SK-N-SH treated with all-trans-retinoic acid at 6 μM for 48 hours (cell line): Measurements from ENCODE around the gene VPREB1.
"Not testable (repeated sequence)": the region's sequence is repeated elsewhere in the genome, so short reads cannot be mapped to it uniquely, and the experiment has no call there.

Source experiments
- ATAC-seq: fragments of 200-7000 bp; cut with Tn5 transposase; 3 replicates; pipeline ENCODE4 v1.9.1; 2020; ENCODE audit warnings: mild to moderate bottlenecking, moderate library complexity
- ARNTL ChIP-seq: fragments of 450-650 bp; formaldehyde crosslinking; IDR thresholded peaks from 2 replicates; pipeline ENCODE4 v1.5.0; 2020; ENCODE audit warnings: low read depth, mild to moderate bottlenecking, moderate library complexity, borderline replicate concordance
- BACH2 ChIP-seq: fragments of 250-450 bp; sonication (Bioruptor Pico); IDR thresholded peaks from 2 replicates; pipeline ENCODE4 v1.9.0; 2021; ENCODE audit warnings: mild to moderate bottlenecking, borderline replicate concordance
- CREB5 ChIP-seq: fragments of 250-450 bp; sonication (Bioruptor Pico); IDR thresholded peaks from 2 replicates; pipeline ENCODE4 v1.5.1; 2020; ENCODE audit warnings: low read depth, mild to moderate bottlenecking, moderate library complexity
- CSDC2 ChIP-seq: fragments of 250-450 bp; sonication (Bioruptor Pico); IDR thresholded peaks from 2 replicates; pipeline ENCODE4 v1.5.0; 2020; ENCODE audit warnings: mild to moderate bottlenecking, moderate library complexity
- ESRRG ChIP-seq: fragments of 250-450 bp; sonication (Bioruptor Pico); IDR thresholded peaks from 2 replicates; pipeline ENCODE4 v1.6.1; 2021; ENCODE audit warnings: mild to moderate bottlenecking
- GLIS3 ChIP-seq: fragments of 250-450 bp; sonication (Bioruptor Pico); IDR thresholded peaks from 2 replicates; pipeline ENCODE4 v1.5.0; 2020; ENCODE audit warnings: mild to moderate bottlenecking, moderate library complexity
- ISL1 ChIP-seq: fragments of 250-450 bp; sonication (Bioruptor Pico); IDR thresholded peaks from 2 replicates; pipeline ENCODE4 v2.1.2; 2022; ENCODE audit warnings: mild to moderate bottlenecking, moderate library complexity
- PATZ1 ChIP-seq: fragments of 250-450 bp; sonication (Bioruptor Pico); IDR thresholded peaks from 2 replicates; pipeline ENCODE4 v1.8.0; 2020; ENCODE audit warnings: mild to moderate bottlenecking, moderate library complexity, borderline replicate concordance
- POU6F1 ChIP-seq: fragments of 250-450 bp; sonication (Bioruptor Pico); IDR thresholded peaks from 2 replicates; pipeline ENCODE4 v1.8.0; 2021; ENCODE audit warnings: low read depth, mild to moderate bottlenecking, moderate library complexity, borderline replicate concordance
- RARB ChIP-seq: fragments of 250-450 bp; sonication (Bioruptor Pico); IDR thresholded peaks from 2 replicates; pipeline ENCODE4 v1.8.0; 2021; ENCODE audit warnings: mild to moderate bottlenecking, moderate library complexity
- TOX ChIP-seq: fragments of 250-450 bp; sonication (Bioruptor Pico); IDR thresholded peaks from 2 replicates; pipeline ENCODE4 v1.8.0; 2021; ENCODE audit warnings: mild to moderate bottlenecking, moderate library complexity, borderline replicate concordance
- TSHZ2 ChIP-seq: fragments of 250-450 bp; sonication (Bioruptor Pico); IDR thresholded peaks from 2 replicates; pipeline ENCODE4 v1.5.0; 2020; ENCODE audit warnings: mild to moderate bottlenecking, moderate library complexity
- ZC3H10 ChIP-seq: fragments of 250-450 bp; sonication (Bioruptor Pico); IDR thresholded peaks from 2 replicates; pipeline ENCODE4 v1.5.1; 2021; ENCODE audit warnings: mild to moderate bottlenecking, moderate library complexity
- ZFP3 ChIP-seq: fragments of 250-450 bp; sonication (Bioruptor Pico); IDR thresholded peaks from 2 replicates; pipeline ENCODE4 v1.5.0; 2020; ENCODE audit warnings: mild to moderate bottlenecking, moderate library complexity
- ZNF565 ChIP-seq: fragments of 450-650 bp; formaldehyde crosslinking; conservative IDR thresholded peaks from 2 replicates; pipeline ENCODE4 v1.5.0; 2020; ENCODE audit warnings: low read depth, mild to moderate bottlenecking, moderate library complexity
- ZNF70 ChIP-seq: fragments of 450-650 bp; formaldehyde crosslinking; IDR thresholded peaks from 2 replicates; pipeline ENCODE4 v1.5.0; 2020; ENCODE audit warnings: mild to moderate bottlenecking, moderate library complexity
- ZNF8 ChIP-seq: fragments of 450-650 bp; formaldehyde crosslinking; IDR thresholded peaks from 2 replicates; pipeline ENCODE4 v1.5.0; 2020; ENCODE audit warnings: mild to moderate bottlenecking, moderate library complexity

Gene VPREB1

GRCh38 chr22:22218302-22218701, 26.3 kb upstream of the VPREB1 start:
- TF ChIP-seq TOX (no peak), CSDC2 (CRISPR knock-in tag) (no peak), PATZ1 (no peak), RARB (CRISPR knock-in tag) (no peak)
- no peak for ATAC-seq

- no peak for ATAC-seq
- TF ChIP-seq TSHZ2 (no peak), ISL1 (CRISPR knock-in tag) (no peak), POU6F1 (no peak), ARNTL (CRISPR knock-in tag) (no peak), ZNF70 (CRISPR knock-in tag) (no peak), ESRRG (CRISPR knock-in tag) (no peak), GLIS3 (CRISPR knock-in tag) (no peak), RARB (CRISPR knock-in tag) (no peak), PATZ1 (no peak), ZNF8 (CRISPR knock-in tag) (no peak), ZC3H10 (no peak), ZNF565 (CRISPR knock-in tag) (no peak), CSDC2 (CRISPR knock-in tag) (no peak), BACH2 (CRISPR knock-in tag) (no peak)
Measured at GRCh38 chr22:22219140-22219996, 25.2 kb upstream of the VPREB1 start.

- not testable (repeated sequence) for ATAC-seq
Measured at GRCh38 chr22:22221043-22221442, 23.5 kb upstream of the VPREB1 start.

GRCh38 chr22:22226448-22227187, 18.0 kb upstream of the VPREB1 start:
- TF ChIP-seq ZC3H10 (no peak), CREB5 (CRISPR knock-in tag) (no peak), ZFP3 (no peak), ARNTL (CRISPR knock-in tag) (no peak), ZNF8 (CRISPR knock-in tag) (no peak), PATZ1 (no peak)
- TF ChIP-seq, all 23 proteins: peak for 0
- no peak for ATAC-seq
